Heart left ventricle (tissue), 16 donors: ENCODE data around the gene EIF1. TPM values are rescaled to one million over a fixed set of nuclear protein-coding genes. Genes with fewer than 3 reads are reported as not detected.

ENCODE experiments used
- ATAC-seq, 4 donors: fragments of 200-7000 bp; cut with Tn5 transposase; one replicate each; pipeline ENCODE4 v1.9.1; 2020 to 2022; ENCODE audit warnings: moderate library complexity in 4 of 4, mild to moderate bottlenecking in 3 of 4, moderate number of reproducible peaks in 1 of 4
- DNase-seq, 5 donors: peaks; one replicate each; pipeline ENCODE4 v3.0.0-alpha.2; 2020
- H3K27ac ChIP-seq, 12 donors: fragments of 200-600 bp; sonication (generic) in 4 of 12; one replicate each; pipeline versions ENCODE4 v1.5.0 to v1.8.0; 2016 to 2022; ENCODE audit warnings: mild to moderate bottlenecking in 2 of 12
- H3K27me3 ChIP-seq, 9 donors: fragments of 200-600 bp; sonication (generic) in 2 of 9; one replicate each; pipeline versions ENCODE4 v1.5.1 to v1.8.0; 2016 to 2022; ENCODE audit warnings: mild to moderate bottlenecking in 3 of 9
- H3K36me3 ChIP-seq, 9 donors: fragments of 200-600 bp; sonication (generic) in 2 of 9; one replicate each; pipeline versions ENCODE4 v1.5.0 to v1.8.0; 2018 to 2022; ENCODE audit warnings: mild to moderate bottlenecking in 2 of 9
- H3K4me1 ChIP-seq, 12 donors: fragments of 200-600 bp; sonication (generic) in 4 of 12; one replicate each; pipeline versions ENCODE4 v1.5.0 to v1.8.0; 2016 to 2022; ENCODE audit warnings: mild to moderate bottlenecking in 3 of 12
- H3K4me3 ChIP-seq, 12 donors: fragments of 200-600 bp; sonication (generic) in 4 of 12; one replicate each; pipeline versions ENCODE4 v1.5.0 to v1.8.0; 2017 to 2022; ENCODE audit warnings: mild to moderate bottlenecking in 9 of 12, moderate library complexity in 4 of 12
- H3K9me3 ChIP-seq, 12 donors: fragments of 200-600 bp; sonication (generic) in 4 of 12; one replicate each; pipeline versions ENCODE4 v1.5.0 to v1.8.0; 2016 to 2022; ENCODE audit warnings: mild to moderate bottlenecking in 1 of 12
- CTCF ChIP-seq, 12 donors: fragments of 200-600 bp; sonication (generic) in 4 of 12; IDR thresholded peaks; one replicate each; pipeline versions ENCODE4 v1.5.0 to v1.8.0; 2018 to 2022; ENCODE audit warnings: antibody characterized with exemption in 12 of 12, mild to moderate bottlenecking in 5 of 12
- POLR2A ChIP-seq, 2 donors: fragments of 450-650 bp; IDR thresholded peaks; one replicate each; pipeline ENCODE4 v1.6.1; 2017; ENCODE audit warnings: antibody characterized with exemption in 2 of 2, mild to moderate bottlenecking in 2 of 2, moderate library complexity in 2 of 2
- WGBS, 4 donors: extraction: QIAGEN DNeasy Blood & Tissue Kit in 2 of 4; methylation state at CpG; one replicate each; pipeline versions ENCODE4 v1.1.5 to v1.1.7; 2013 to 2018; 5-methylcytosine and 5-hydroxymethylcytosine counted together
- intact Hi-C, 10 donors: fragments of 100-400 bp; cut with DNase I; formaldehyde crosslinking; loops; one replicate each; pipeline versions ENCODE4 v1.11.1 to v1.14.2; 2022
- polyA plus RNA-seq, 2 donors: library from polyadenylated mRNA; stranded (reverse); fragments of 200-250 nt; gene quantifications; one replicate each; pipeline ENCODE4 v1.2.3, GENCODE V29; 2013
- total RNA-seq, 9 donors: library from RNA; depleted of rRNA in 2 of 9; stranded (reverse); fragments of >200 nt in 2 of 9; fragmentation: NEBNext Ultra II Directional in 3 of 9; extraction: Animal tissue kit (Norgen Biotek cat#: 25700) in 3 of 9; gene quantifications; one replicate each; pipeline versions ENCODE4 v1.1.0 to v1.2.4, GENCODE V29; 2016 to 2023
- donor health status: ischemic (EF 13 %, LVEDD 7.1; RV severe dilation, severe dysfunction).
- donor health status: healthy with polysubstance abuse.
- donor health status: DM: no; HTN: yes; CAD: no.
- donor health status: DM: no; HTN: no; CAD: no.
- donor health status: ischemic (EF 25% LVEDD 6.9; RV normal size, moderate dysfunction).
- donor health status: ischemic (EF 25% LVEDD 5.7; RV mildly dilated, moderate dysfunction).
- donor health status: healthy.
- donor health status: DM: yes; HTN: yes; CAD: no.
- donor health status: ischemic (EF 35%, LVEDD 5.7; RV mildly dilated, moderate dysfunction).
- donor health status: nonischemic (EF 11% LVEDD 7.7; RV severe dilation, severe dysfunction).
- donor health status: DM: yes; HTN: yes; CAD: no.
- donor health status: PGD.
- donor health status: ischemic (EF 29% LVEDD 5.4; RV normal size, mild dysfunction).
- donor health status: nonischemic (EF 23%, LVEDD 6.1; RV moderate dilation, normal function).

The EIF1 gene
- total and polyA plus RNA-seq, 11 donors, result 402 to 1,338 (median 1,111) TPM

- Histone ChIP-seq H3K4me3 (peak overlapping the region in 11 of 12 donors; percentile 30 to 70 (median 51)), H3K4me1 (peaks cover 0 to 36% (median 14%) of the 10 kb centered on the region in 12 donors), H3K27me3 (no peaks in the 10 kb centered on the region), H3K9me3 (no peaks in the 10 kb centered on the region), H3K27ac (no peak overlapping the region), H3K36me3 (no peaks in the 10 kb centered on the region)
- intact Hi-C loops, result loop anchor here (5.0 to 10.0 kb wide), 12 partner anchors 113 to 1060 kb away; no protein-coding TSS in a partner anchor
- TF ChIP-seq POLR2A (IDR thresholded peaks at IDR 0.05) (no peak), CTCF (IDR thresholded peaks at IDR 0.05) (no peak)
- ATAC-seq, result no peak
- 50 to 61% (median 54%) methylated on average over 14 to 15 of the region's 15 CpGs for WGBS, 4 donors
- peak in 2 of 5 donors; percentile 8 to 54 for DNase-seq
Measured at GRCh38 chr17:41664587-41665565, 23.8 kb upstream of the EIF1 start.

- ATAC-seq (peak; percentile 86 to 94 (median 93)), DNase-seq (peak; percentile 87 to 95 (median 90))
- 3 to 4% (median 4%) methylated on average over 22 to 39 of the region's 39 CpGs for WGBS, 4 donors
- Histone ChIP-seq H3K27me3 (no peaks in the 10 kb centered on the region), H3K9me3 (no peaks in the 10 kb centered on the region), H3K4me1 (peaks cover 0 to 36% (median 14%) of the 10 kb centered on the region in 12 donors), H3K4me3 (peak overlapping the region; percentile 27 to 70 (median 51)), H3K36me3 (no peaks in the 10 kb centered on the region), H3K27ac (peak overlapping the region; percentile 30 to 87 (median 76))
- TF ChIP-seq CTCF (IDR thresholded peaks at IDR 0.05) (peak; percentile 89 to 99 (median 98)), POLR2A (IDR thresholded peaks at IDR 0.05) (peak in 1 of 2 donors; percentile 57)
- intact Hi-C loops, result loop anchor here in 7 of 10 donors (1.0 to 10.0 kb wide), 11 partner anchors 261 to 1061 kb away; no protein-coding TSS in a partner anchor
Measured at GRCh38 chr17:41665566-41666236, 23.0 kb upstream of the EIF1 start.

- Histone ChIP-seq H3K9me3 (no peaks in the 10 kb centered on the region), H3K4me3 (peak overlapping the region; percentile 15 to 70 (median 51)), H3K4me1 (peaks cover 0 to 36% (median 14%) of the 10 kb centered on the region in 12 donors), H3K36me3 (no peaks in the 10 kb centered on the region), H3K27me3 (no peaks in the 10 kb centered on the region), H3K27ac (peak overlapping the region; percentile 30 to 87 (median 76))
- TF ChIP-seq CTCF (IDR thresholded peaks at IDR 0.05), result peak in 6 of 12 donors; percentile 4 to 45 (median 31)
- no peak for TF ChIP-seq POLR2A (IDR thresholded peaks at IDR 0.05)
- ATAC-seq, result peak; percentile 2 to 20 (median 12)
- DNase-seq, result peak in 4 of 5 donors; percentile 15 to 60 (median 34)
- 4 to 13% (median 6%) methylated on average over 11 of the region's 11 CpGs for WGBS, 4 donors
- intact Hi-C loops, result loop anchor here in 7 of 10 donors (1.0 to 10.0 kb wide), 11 partner anchors 261 to 1061 kb away; no protein-coding TSS in a partner anchor
Measured at GRCh38 chr17:41666237-41666641, 22.4 kb upstream of the EIF1 start.
